GM18907 (cell line): Measurements from ENCODE around the gene MYO18A.
"Not testable (repeated sequence)": the region's sequence is repeated elsewhere in the genome, so short reads cannot be mapped to it uniquely, and the experiment has no call there.

Experiments used
- ATAC-seq: cut with Tn5 transposase; IDR thresholded peaks from one replicate; pipeline ENCODE4 v1.9.1; 2021; ENCODE audit warnings: mild to moderate bottlenecking, moderate library complexity; ENCODE audit not compliant: unreplicated experiment

MYO18A gene

DNA sequence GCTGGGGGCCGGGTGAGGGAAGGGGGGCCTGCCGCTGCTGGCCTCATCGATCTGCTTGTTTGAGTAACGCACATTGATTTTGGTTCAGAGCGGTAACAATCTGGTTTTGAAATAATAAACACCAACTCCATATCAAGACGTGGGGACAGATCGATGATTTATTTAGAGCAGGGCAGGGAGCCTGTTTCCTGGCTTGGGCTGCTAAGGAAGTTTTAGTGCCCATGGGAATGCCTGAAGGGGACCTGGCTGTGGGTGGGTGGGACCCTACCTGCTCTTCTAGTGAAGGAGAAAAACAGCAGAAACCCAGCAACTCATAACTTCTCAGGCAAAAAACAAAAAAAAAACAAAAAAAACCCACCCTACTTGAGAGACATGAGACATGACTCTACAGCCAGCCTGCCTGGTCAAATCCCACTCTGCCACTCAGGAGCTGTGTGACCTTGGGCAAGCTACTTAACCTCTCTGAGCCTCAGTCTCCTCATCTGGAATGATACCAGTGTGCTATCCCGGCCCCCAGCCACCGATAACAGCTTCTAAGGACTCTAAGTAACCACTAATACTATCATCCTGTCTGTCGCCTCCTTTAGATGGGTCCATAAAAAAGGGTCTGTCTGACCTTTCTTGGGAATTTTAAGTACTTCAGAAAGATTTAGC, 71.2 kb downstream of the MYO18A start:
- ATAC-seq, result no peak

DNA sequence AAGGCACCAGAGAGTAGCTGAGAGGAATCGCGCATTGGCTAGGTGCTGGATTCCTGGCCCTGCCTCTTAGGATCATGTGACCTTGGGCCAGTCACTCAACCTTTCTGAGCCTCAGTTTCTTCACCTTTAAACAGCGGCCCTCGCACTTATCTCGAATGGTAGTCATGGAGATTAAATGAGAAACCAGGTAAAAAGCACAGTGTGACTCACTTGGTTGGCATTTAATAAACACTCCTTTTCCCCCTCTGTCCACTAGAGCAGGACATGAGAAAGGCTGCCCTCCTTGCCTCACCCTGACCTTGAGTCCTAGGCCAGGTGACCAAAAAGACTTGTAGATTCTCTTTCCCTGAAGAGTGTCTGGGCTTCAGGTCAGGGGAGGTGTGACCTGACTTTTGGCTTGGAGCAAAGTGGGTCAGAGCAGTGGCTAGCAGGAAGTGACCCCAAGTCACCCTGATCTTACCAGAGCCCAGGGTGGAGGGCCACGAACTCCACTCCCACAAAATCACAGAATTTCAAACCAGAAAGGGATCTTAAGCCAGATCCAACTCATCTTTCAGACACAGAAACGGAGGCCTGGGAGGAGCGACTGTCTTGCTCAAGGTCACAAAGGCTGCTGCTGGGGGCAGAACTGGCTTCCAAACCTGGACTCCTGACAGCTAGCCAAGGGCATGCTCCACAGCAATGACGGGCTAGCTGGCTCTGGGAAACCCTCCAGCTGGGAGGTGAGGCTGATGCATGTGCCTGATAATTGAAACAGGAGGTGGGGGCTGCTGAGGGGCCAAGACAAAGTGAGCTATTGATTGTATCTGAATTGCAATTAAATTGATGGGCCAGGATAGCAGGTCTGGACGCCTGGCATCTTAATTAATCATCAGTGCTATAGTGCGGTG, 72.0 kb downstream of the MYO18A start:
- no peak for ATAC-seq

DNA sequence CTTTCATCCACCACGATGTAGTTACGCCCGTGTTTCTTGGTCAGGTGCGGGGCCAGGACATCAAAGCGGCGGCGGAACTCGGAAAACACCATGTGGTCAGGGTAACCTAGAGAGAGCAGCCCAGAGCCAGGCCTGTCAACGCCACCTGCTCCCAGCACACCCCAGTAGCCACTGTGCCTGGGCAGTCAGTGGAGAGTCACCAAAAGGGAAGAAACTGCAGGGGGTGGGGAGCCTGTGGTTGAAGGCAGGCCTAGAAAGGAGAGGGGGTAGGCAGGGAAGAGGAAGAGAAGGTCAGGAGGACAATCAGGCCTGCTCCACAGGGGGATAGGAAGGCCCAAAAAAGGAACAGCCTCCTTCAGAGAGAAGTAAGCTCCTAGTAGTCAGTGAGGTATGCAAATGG, 73.1 kb downstream of the MYO18A start:
- no peak for ATAC-seq

- no peak for ATAC-seq
Measured at GRCh38 chr17:29103341-29103740, 76.9 kb downstream of the MYO18A start.

DNA sequence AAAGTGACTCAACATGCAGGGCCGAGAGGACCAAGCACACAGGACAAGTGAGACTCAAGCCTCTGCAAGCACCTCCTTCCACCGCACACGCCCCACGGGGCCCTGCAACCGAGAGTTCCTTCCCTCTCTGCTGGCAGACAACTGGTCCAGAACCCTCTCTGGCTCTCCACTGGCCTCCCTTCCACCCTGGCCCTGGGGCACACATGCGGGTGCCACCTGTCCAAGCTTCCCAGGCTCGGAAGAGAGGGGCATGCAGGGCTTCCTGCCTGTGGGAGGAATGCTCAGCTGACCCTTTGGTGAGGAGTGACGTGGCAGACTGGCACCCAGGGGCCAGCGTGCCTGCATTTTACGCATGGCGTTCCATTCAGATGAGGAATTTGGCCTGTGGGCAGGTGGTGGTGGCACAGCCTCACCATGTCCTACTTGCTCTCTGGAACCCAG, 77.4 kb downstream of the MYO18A start:
- ATAC-seq, result no peak

DNA sequence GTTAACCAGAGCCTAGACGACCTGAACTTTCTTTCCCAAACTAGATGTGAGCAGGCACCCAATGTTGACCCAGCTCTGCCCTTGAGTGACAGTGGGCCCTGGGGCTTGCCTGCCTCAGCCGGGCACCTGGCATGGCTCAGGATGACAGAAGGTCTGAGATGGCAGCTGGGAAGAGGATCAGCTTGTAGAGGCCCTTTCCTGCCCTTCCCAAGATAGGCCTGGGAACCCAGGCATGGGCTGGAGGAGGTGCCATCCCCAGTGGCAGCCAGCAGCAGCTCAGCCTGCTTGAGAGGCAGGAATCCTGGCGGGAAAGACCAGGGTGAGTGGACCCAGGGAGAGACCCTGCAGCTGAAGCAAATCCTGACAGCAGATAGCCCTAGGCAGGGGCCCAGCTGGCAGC, 78.2 kb downstream of the MYO18A start:
- no peak for ATAC-seq

DNA sequence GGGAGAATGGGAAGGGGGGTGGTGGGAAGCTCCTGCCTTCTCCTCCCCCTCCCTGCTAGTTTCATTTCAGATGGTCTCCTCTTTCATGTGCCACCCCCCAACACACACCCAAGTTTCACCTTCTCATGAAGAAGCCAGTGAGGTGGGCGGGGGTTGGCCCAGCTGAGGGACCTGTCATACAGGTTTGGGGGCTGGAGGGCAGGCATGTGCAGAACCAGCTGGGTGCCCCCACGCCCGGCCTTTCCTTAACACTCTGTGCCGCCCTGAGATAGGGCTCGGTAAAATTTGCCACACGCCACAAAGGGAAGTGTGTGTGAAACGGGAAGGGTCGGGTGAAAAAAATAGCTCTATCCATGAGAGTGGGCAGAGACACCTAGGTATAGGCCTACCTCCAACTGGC, 79.9 kb downstream of the MYO18A start:
- ATAC-seq, result no peak

GRCh38 chr17:29099527-29099926, 80.7 kb downstream of the MYO18A start:
- ATAC-seq, result no peak

DNA sequence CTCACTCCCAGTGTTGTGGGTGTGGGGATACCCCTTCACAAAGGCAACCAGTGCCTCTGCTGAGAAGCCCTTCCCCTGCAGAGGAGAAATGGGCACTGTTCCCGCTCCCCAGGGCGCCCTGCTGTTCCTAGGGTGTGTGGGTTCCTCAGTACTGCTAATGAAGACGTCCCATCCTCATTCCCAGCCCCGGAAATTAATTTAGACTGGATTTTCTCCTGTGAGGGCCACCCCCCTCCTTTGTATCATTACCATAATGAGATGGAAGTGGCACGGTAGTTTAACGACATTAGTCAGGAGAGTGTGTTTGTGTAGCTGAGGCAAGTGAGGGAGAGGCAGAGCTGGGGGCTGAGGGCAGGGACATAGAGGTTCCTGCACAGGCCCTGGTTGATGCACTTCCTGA, 84.1 kb downstream of the MYO18A start:
- no peak for ATAC-seq

- ATAC-seq, result no peak
Measured at GRCh38 chr17:29095439-29095838, 84.8 kb downstream of the MYO18A start.

GRCh38 chr17:29094101-29094708, 86.0 kb downstream of the MYO18A start:
- no peak for ATAC-seq

- ATAC-seq, result no peak
Measured at GRCh38 chr17:29093090-29093871, 86.9 kb downstream of the MYO18A start.

GRCh38 chr17:29091606-29092289, 88.5 kb downstream of the MYO18A start:
- ATAC-seq, result no peak

- ATAC-seq, result no peak
Measured at GRCh38 chr17:29090750-29091605, 89.2 kb downstream of the MYO18A start.

DNA sequence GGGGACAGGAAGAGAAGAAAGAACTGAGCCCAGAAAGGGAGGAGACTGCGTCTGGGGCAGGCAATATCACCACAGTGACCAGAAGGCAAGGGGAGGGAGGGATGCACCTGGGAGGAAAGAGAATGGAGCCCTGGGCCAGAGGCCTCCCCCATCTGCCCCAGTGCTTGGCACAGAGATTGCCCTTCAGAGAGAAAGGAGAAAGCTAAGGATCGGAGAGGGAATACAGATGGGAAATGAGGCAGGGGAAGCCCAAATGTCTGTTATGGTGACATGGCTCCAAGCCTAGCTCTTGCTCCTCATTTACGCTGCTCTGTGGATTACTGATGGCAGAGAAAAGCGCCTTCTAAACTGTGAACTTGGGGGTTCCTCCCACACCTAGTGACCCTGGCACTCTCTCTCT, 90.1 kb downstream of the MYO18A start:
- ATAC-seq, result no peak

- ATAC-seq, result no peak
Measured at GRCh38 chr17:29089601-29090044, 90.6 kb downstream of the MYO18A start.

- not testable (repeated sequence) for ATAC-seq
Measured at GRCh38 chr17:29088782-29089181, 91.4 kb downstream of the MYO18A start.

GRCh38 chr17:29086628-29087332, 93.4 kb downstream of the MYO18A start:
- no peak for ATAC-seq

DNA sequence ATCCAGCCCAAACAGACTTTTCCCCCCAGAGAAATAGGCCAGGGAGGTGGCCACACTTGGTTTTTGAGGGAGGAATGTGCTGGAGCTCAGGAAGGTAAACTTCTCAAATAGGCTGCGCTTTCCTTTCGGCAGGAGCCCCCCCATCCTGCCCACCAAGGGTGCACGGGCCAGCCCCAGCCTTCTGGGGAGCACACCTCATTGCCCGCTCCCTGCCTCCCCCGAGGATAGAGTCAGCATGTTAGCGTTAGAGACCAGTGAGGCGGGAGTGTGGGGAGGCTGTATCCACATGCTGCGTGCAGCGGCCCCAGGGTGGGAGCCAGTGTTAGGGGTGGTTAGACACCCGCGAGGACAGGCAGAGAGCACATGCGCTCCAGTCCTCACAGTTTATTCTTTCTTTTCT, 95.0 kb downstream of the MYO18A start:
- ATAC-seq, result no peak
